ENCODE measurements around the gene C1RL.

Gene C1RL

DNA sequence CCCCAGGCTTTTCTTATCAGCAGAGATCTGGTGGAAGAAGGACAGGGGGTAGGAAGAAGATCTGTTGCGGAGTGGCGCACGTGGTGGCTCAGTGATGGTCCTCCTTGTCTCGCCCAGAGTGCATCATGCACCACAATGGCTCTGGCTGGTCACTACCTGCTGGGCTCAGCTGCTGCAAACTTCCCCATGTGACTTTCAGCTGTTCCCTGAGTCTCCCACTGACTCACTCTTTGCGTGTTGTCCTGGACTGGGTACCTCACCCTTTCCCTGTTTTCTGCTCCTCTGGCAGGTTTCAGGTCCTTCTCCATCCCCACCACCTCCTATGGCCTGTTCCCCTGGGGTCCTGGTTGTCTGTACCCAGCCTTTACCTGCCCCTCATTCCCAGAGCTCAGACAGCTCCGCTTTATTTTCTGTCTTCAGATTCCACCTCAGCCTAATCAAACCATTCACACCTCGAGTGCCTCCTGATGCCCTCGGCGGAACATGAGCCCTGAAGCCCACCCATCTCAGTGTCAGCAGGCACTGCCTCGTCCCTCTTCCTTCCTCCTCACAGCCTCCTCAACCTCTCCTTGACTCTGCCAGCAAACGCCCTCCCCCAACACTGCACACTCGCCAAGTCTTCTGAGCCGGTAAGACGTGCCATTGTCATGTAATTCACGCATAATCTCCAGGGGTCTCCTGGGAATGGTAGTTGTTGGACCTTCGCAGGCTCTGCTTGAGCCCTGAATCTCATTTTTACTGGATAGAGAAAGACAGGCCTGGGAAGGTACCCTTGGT, 18.6 kb downstream of the C1RL start:
- no peak overlapping the region for H2AFZ ChIP-seq (ENCODE audit: low read depth, low read length)
- H3K27ac ChIP-seq (ENCODE audit: low read length), result no peak overlapping the region
- no peak overlapping the region for H3K4me2 ChIP-seq (ENCODE audit: insufficient read depth, low read length)
- TF ChIP-seq EZH2 (IDR thresholded peaks at IDR 0.05; ENCODE audit: borderline replicate concordance, low read depth, low read length, severe bottlenecking) (no peak), CTCF (IDR thresholded peaks at IDR 0.05; ENCODE audit: borderline replicate concordance, extremely low read depth, low read length, poor library complexity, severe bottlenecking) (no peak)
- DNase-seq (no peak), ATAC-seq (ENCODE audit: insufficient read depth, low read depth) (no peak)
- peaks cover 14% of the 10 kb centered on the region for H3K4me1 ChIP-seq (ENCODE audit: insufficient read depth, low read length)
- H3K9ac ChIP-seq (ENCODE audit: low read depth, low read length), result no peak overlapping the region
- H3K4me3 ChIP-seq (ENCODE audit: low read depth in 1 of 2, low read length in 2 of 2), result no peak overlapping the region
- H3K79me2 ChIP-seq (ENCODE audit: insufficient read depth, low read length), result no peaks in the 10 kb centered on the region
- no peaks in the 10 kb centered on the region for H3K9me3 ChIP-seq (ENCODE audit: insufficient read depth, low read length, severe bottlenecking)
- no peaks in the 10 kb centered on the region for H3K27me3 ChIP-seq (ENCODE audit: insufficient read depth, low read length, poor library complexity)
- H3K36me3 ChIP-seq (ENCODE audit: insufficient read depth, low read length), result no peaks in the 10 kb centered on the region
- no peaks in the 10 kb centered on the region for H4K20me1 ChIP-seq (ENCODE audit: insufficient read depth, low read length)

GRCh38 chr12:7089196-7089871, 19.7 kb downstream of the C1RL start:
- no peak for TF ChIP-seq CTCF (IDR thresholded peaks at IDR 0.05; ENCODE audit: borderline replicate concordance, extremely low read depth, low read length, poor library complexity, severe bottlenecking)
- no peak for TF ChIP-seq EZH2 (IDR thresholded peaks at IDR 0.05; ENCODE audit: borderline replicate concordance, low read depth, low read length, severe bottlenecking)

DNA sequence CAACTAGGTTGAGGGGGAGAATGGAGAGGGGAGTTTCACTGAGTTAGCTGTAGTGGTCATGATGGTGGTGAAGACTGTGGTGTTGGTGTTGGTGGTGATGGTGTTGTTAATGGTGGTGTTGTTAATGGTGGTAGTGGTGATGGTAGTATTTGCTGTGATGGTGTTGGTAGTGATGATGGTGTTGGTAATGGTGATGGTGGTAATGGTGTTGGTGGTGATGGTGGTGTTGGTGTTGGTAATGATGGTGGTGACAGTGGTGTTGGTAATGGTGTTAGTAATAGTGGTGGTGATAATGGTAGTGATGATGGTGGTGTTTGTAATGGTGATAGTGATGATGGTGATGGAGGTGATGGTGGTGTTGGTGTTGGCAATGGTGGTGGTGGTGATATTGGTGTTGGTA, 25.9 kb downstream of the C1RL start:
- Histone ChIP-seq H3K4me2 (ENCODE audit: insufficient read depth, low read length) (no peak overlapping the region), H3K79me2 (ENCODE audit: insufficient read depth, low read length) (no peaks in the 10 kb centered on the region), H3K27ac (ENCODE audit: low read length) (no peak overlapping the region), H4K20me1 (ENCODE audit: insufficient read depth, low read length) (no peaks in the 10 kb centered on the region), H3K27me3 (ENCODE audit: insufficient read depth, low read length, poor library complexity) (no peaks in the 10 kb centered on the region), H3K36me3 (ENCODE audit: insufficient read depth, low read length) (no peaks in the 10 kb centered on the region), H3K9me3 (ENCODE audit: insufficient read depth, low read length, severe bottlenecking) (peaks cover 3% of the 10 kb centered on the region), H2AFZ (ENCODE audit: low read depth, low read length) (no peak overlapping the region), H3K4me1 (ENCODE audit: insufficient read depth, low read length) (no peaks in the 10 kb centered on the region), H3K9ac (ENCODE audit: low read depth, low read length) (no peak overlapping the region), H3K4me3 (ENCODE audit: low read depth in 1 of 2, low read length in 2 of 2) (no peak overlapping the region)
- no peak for TF ChIP-seq CTCF (IDR thresholded peaks at IDR 0.05; ENCODE audit: borderline replicate concordance, extremely low read depth, low read length, poor library complexity, severe bottlenecking)
- no peak for TF ChIP-seq EZH2 (IDR thresholded peaks at IDR 0.05; ENCODE audit: borderline replicate concordance, low read depth, low read length, severe bottlenecking)
- no peak for ATAC-seq (ENCODE audit: insufficient read depth, low read depth)
- DNase-seq, result no peak

More at GRCh38 chr12:7089196-7089871, 19.7 kb downstream of the C1RL start:
- DNase-seq (no peak), ATAC-seq (ENCODE audit: insufficient read depth, low read depth) (no peak)
- peaks cover 3% of the 10 kb centered on the region for H3K9me3 ChIP-seq (ENCODE audit: insufficient read depth, low read length, severe bottlenecking)
- H3K27ac ChIP-seq (ENCODE audit: low read length), result no peak overlapping the region
- no peak overlapping the region for H3K4me3 ChIP-seq (ENCODE audit: low read depth in 1 of 2, low read length in 2 of 2)
- H3K4me1 ChIP-seq (ENCODE audit: insufficient read depth, low read length), result peaks cover 14% of the 10 kb centered on the region
- H3K27me3 ChIP-seq (ENCODE audit: insufficient read depth, low read length, poor library complexity), result no peaks in the 10 kb centered on the region
- no peaks in the 10 kb centered on the region for H4K20me1 ChIP-seq (ENCODE audit: insufficient read depth, low read length)
- no peak overlapping the region for H3K4me2 ChIP-seq (ENCODE audit: insufficient read depth, low read length)
- no peak overlapping the region for H3K9ac ChIP-seq (ENCODE audit: low read depth, low read length)
- no peak overlapping the region for H2AFZ ChIP-seq (ENCODE audit: low read depth, low read length)
- H3K79me2 ChIP-seq (ENCODE audit: insufficient read depth, low read length), result no peaks in the 10 kb centered on the region
- no peaks in the 10 kb centered on the region for H3K36me3 ChIP-seq (ENCODE audit: insufficient read depth, low read length)

All from DND-41 (cell line).